Neural cell (in vitro differentiated cells): ENCODE measurements around the gene CORO2A. TPM values are rescaled to one million over a fixed set of nuclear protein-coding genes. Genes with fewer than 3 reads are reported as not detected.

Source experiments
- H2AFZ ChIP-seq: fragments of 200-600, 300-800 bp; sonication (generic), shearing (Covaris generic); 2 replicates; pipeline ENCODE4 v1.6.0; 2014; ENCODE audit warnings: low read depth, mild to moderate bottlenecking, antibody characterized with exemption, low read length, moderate library complexity
- H3F3A ChIP-seq: fragments of 200-600 bp; shearing (Covaris generic); 2 replicates; pipeline ENCODE4 v1.6.1; 2016; ENCODE audit warnings: mild to moderate bottlenecking, moderate library complexity, mixed read lengths, antibody characterized with exemption, low read length; ENCODE audit not compliant: insufficient read depth, poor library complexity, severe bottlenecking
- H3K27ac ChIP-seq: fragments of 200-600, 300-800 bp; sonication (generic), shearing (Covaris generic); 2 replicates; pipeline ENCODE4 v1.5.1; 2014; ENCODE audit warnings: mild to moderate bottlenecking, low read length, moderate library complexity
- H3K27me3 ChIP-seq: fragments of 300-800, 200-600 bp; sonication (generic), shearing (Covaris generic); 2 replicates; pipeline ENCODE4 v1.6.0; 2014; ENCODE audit warnings: mild to moderate bottlenecking, low read depth, low read length, moderate library complexity; ENCODE audit not compliant: insufficient read depth
- H3K36me3 ChIP-seq: fragments of 300-800, 200-600 bp; sonication (generic), shearing (Covaris generic); 2 replicates; pipeline ENCODE4 v1.5.1; 2014; ENCODE audit warnings: mild to moderate bottlenecking, antibody characterized with exemption, low read length, moderate library complexity; ENCODE audit not compliant: insufficient read depth
- H3K4me2 ChIP-seq: fragments of 300-800, 200-600 bp; sonication (generic), shearing (Covaris generic); 2 replicates; pipeline ENCODE4 v1.6.0; 2014; ENCODE audit warnings: mild to moderate bottlenecking, low read length
- H3K4me3 ChIP-seq: fragments of 300-800, 200-600 bp; sonication (generic), shearing (Covaris generic); 2 replicates; pipeline ENCODE4 v1.5.1; 2014; ENCODE audit warnings: mild to moderate bottlenecking, low read length, moderate library complexity
- H3K79me2 ChIP-seq: fragments of 200-600 bp; shearing (Covaris generic); replicated peaks from 2 replicates; pipeline ENCODE4 v1.6.0; 2014; ENCODE audit warnings: mild to moderate bottlenecking, low read length, moderate library complexity; ENCODE audit not compliant: insufficient read depth
- H3K9ac ChIP-seq: fragments of 300-800, 200-600 bp; sonication (generic), shearing (Covaris generic); 2 replicates; pipeline ENCODE4 v1.6.1; 2016; ENCODE audit warnings: mild to moderate bottlenecking, low read length, mixed read lengths
- H3K9me2 ChIP-seq: fragments of 200-600 bp; shearing (Covaris generic); 2 replicates; pipeline ENCODE4 v1.6.1; 2016; ENCODE audit warnings: mild to moderate bottlenecking, low read length, mixed read lengths; ENCODE audit not compliant: insufficient read depth
- H3K9me3 ChIP-seq: fragments of 200-600, 300-800 bp; sonication (generic), shearing (Covaris generic); 2 replicates; pipeline ENCODE4 v1.6.1; 2016; ENCODE audit warnings: mild to moderate bottlenecking, mixed run types, low read length, moderate library complexity, mixed read lengths
- H4K20me1 ChIP-seq: fragments of 200-600 bp; shearing (Covaris generic); 2 replicates; pipeline ENCODE4 v1.6.1; 2016; ENCODE audit warnings: mild to moderate bottlenecking, mixed run types; ENCODE audit not compliant: insufficient read depth
- CTCF ChIP-seq: fragments of 450-650 bp; IDR thresholded peaks from 2 replicates; pipeline ENCODE4 v1.5.1; 2014; ENCODE audit warnings: antibody characterized with exemption, mild to moderate bottlenecking, moderate library complexity; ENCODE audit not compliant: poor library complexity, severe bottlenecking
- EP300 ChIP-seq: fragments of 450-650 bp; conservative IDR thresholded peaks from 2 replicates; pipeline ENCODE4 v1.6.1; 2014; ENCODE audit warnings: antibody characterized with exemption, mild to moderate bottlenecking, moderate library complexity; ENCODE audit not compliant: poor library complexity, severe bottlenecking
- EZH2 ChIP-seq: fragments of 200-600, 300-800 bp; shearing (Covaris generic), sonication (generic); IDR thresholded peaks from 2 replicates; pipeline ENCODE4 v1.6.1; 2014; ENCODE audit warnings: antibody characterized with exemption, low read length, borderline replicate concordance, mild to moderate bottlenecking; ENCODE audit not compliant: insufficient read depth, poor library complexity, severe bottlenecking
- RAD21 ChIP-seq: fragments of 450-650 bp; conservative IDR thresholded peaks from 2 replicates; pipeline ENCODE4 v1.6.1; 2014; ENCODE audit warnings: antibody characterized with exemption, mild to moderate bottlenecking, moderate library complexity
- REST ChIP-seq: IDR thresholded peaks from 2 replicates; pipeline ENCODE4 v1.6.1; 2012; ENCODE audit warnings: borderline replicate concordance
- polyA plus RNA-seq: library from polyadenylated mRNA; depleted of rRNA; stranded (reverse); fragments of >200 nt; gene quantifications from 2 replicates; pipeline ENCODE4 v1.2.3, GENCODE V29; 2014

The CORO2A gene
- polyA plus RNA-seq, 1 donor from 2014 or later = 1.9 TPM

DNA sequence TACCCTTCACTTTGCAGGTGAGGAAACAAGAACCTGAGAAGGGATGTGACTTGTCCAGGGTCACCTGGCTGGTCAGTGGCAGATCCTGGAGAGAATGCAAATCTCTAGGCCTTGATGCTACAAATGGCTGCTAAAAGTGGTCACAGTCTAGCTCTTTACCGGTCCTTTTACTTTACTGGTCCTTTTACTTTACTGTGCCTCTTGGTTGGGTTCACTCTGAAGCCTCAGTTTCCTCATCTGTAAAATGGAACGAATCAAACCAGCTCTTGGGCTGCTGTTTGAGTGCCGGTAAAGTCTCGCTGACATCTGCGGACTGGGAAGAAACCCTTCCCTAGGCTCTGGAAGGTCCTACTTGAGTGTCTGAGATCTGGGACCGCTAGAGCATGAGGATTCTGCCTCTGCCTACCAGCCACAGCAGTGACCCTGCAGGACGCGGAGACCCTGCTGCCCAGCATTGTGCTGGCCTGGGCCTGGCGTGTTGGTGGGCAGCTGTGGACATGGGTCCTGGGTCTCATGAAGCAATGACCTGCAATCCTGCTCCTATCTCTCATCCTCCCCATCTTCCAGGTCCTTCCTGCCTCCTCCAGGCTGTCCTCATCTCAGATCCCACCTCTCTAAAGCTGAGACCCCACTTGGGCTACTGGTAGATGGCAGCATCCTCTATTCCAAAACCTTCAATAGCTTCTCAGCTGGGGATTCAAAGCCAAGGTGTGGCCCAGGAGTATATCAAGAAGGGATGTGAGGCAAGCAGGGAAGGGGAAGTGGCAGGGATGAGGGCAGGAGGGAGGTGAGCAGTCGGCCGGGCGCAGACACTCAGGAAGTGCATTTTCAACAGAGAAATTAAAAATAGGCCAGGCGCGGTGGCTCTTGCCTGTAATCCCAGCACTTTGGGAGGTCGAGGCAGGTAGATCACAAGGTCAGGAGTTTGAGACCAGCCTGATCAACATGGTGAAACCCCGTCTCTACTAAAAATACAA lies 13.3 kb downstream of the CORO2A start:
- Histone ChIP-seq H3K4me3 (no peak overlapping the region), H3K4me2 (no peak overlapping the region), H3K36me3 (no peaks in the 10 kb centered on the region), H3F3A (no peaks in the 10 kb centered on the region), H3K27me3 (no peaks in the 10 kb centered on the region), H3K9me3 (no peaks in the 10 kb centered on the region), H3K9ac (no peak overlapping the region), H2AFZ (no peak overlapping the region), H3K27ac (no peak overlapping the region), H3K9me2 (no peaks in the 10 kb centered on the region), H3K79me2 (no peaks in the 10 kb centered on the region), H4K20me1 (no peaks in the 10 kb centered on the region)
- TF ChIP-seq REST (no peak), CTCF (no peak), EP300 (no peak)

- TF ChIP-seq EZH2 (no peak), RAD21 (no peak), EP300 (no peak)
- no peak overlapping the region for H3K27ac ChIP-seq
- no peak overlapping the region for H3K4me3 ChIP-seq
- no peaks in the 10 kb centered on the region for H3K9me2 ChIP-seq
- no peaks in the 10 kb centered on the region for H4K20me1 ChIP-seq
- H3K27me3 ChIP-seq = no peaks in the 10 kb centered on the region
- no peaks in the 10 kb centered on the region for H3F3A ChIP-seq
- H3K79me2 ChIP-seq = no peaks in the 10 kb centered on the region
- no peaks in the 10 kb centered on the region for H3K36me3 ChIP-seq
- H3K9ac ChIP-seq = no peak overlapping the region
- H3K9me3 ChIP-seq = no peaks in the 10 kb centered on the region
- H2AFZ ChIP-seq = no peak overlapping the region
- no peak overlapping the region for H3K4me2 ChIP-seq
These were observed 15.8 kb downstream of the CORO2A start for GRCh38 chr9:98176391-98177259.
